Measurements from ENCODE around the gene LASP1. TPM values are rescaled to one million over a fixed set of nuclear protein-coding genes. Genes with fewer than 3 reads are reported as not detected.

Gene LASP1
- total and polyA plus RNA-seq, 2 of the 8 experiments (the other 6 are each of a cell fraction or from before 2014, with no cell fraction given), result 114 to 180 TPM

- FAIRE-seq (no peak), DNase-seq (ENCODE audit: low read depth in 1 of 2, low spot score in 2 of 2) (peak in 1 of 2 experiments; percentile 48)
- WGBS, 2 experiments (ENCODE audit: extremely low coverage in 1 of 2, insufficient coverage in 1 of 2, insufficient read length in 1 of 2, insufficient replicate concordance in 2 of 2, low coverage in 1 of 2, low lambda C conversion rate in 2 of 2, missing lambda C conversion rate in 1 of 2), result 86% methylated on average over 13 of the region's 13 CpGs; no CpG with 5 or more reads in 1 of the 2 experiments
- 0 out of 2 replicates have a peak overlapping the region, but pooled peaks have one; percentile 53 for H3K27ac ChIP-seq (ENCODE audit: low read depth, low read length)
- no peaks in the 10 kb centered on the region for H3K27me3 ChIP-seq (replicated peaks in 1 of 4; ENCODE audit: control insufficient read depth in 3 of 4, extremely low read depth in 1 of 4, insufficient read depth in 3 of 4, low read length in 3 of 4)
- peaks cover 0 to 13% (median 9%) of the 10 kb centered on the region in 4 experiments; a peak in 6 of 7 replicates for H3K4me1 ChIP-seq (replicated peaks in 1 of 4; ENCODE audit: control insufficient read depth in 3 of 4, insufficient read depth in 4 of 4, low read length in 3 of 4)
- no peak overlapping the region for H3K14ac ChIP-seq (ENCODE audit: insufficient read length)
- no peaks in the 10 kb centered on the region for H3K23me2 ChIP-seq (ENCODE audit: low read depth, low read length)
- no peak overlapping the region for H4K8ac ChIP-seq (ENCODE audit: extremely low read depth, insufficient read depth, low read length)
- 0 out of 2 replicates have a peak overlapping the region, but pooled peaks have one; percentile 53 for H3K18ac ChIP-seq (ENCODE audit: extremely low read depth, low read length)
- H4K20me1 ChIP-seq (replicated peaks in 1 of 2; ENCODE audit: control insufficient read depth in 1 of 2, insufficient read depth in 2 of 2, low read length in 2 of 2), result peaks cover 3 to 6% of the 10 kb centered on the region in 2 experiments
- no peak overlapping the region for H3K9ac ChIP-seq (replicated peaks in 1 of 4; ENCODE audit: extremely low read depth in 1 of 4, low read depth in 3 of 4, low read length in 3 of 4)
- CTCF ChIA-PET (ENCODE audit: partially characterized antibody), result interaction anchor here (0.6 to 5.2 kb wide), 16 partner anchors 9 to 323 kb away, joined by 3 to 36 read pairs (median 6); partner anchors contain the start of genes FBXO47 and PLXDC1
- no peak overlapping the region for H3K56ac ChIP-seq (replicated peaks; ENCODE audit: insufficient read length, low read depth, low read length)
- no peak overlapping the region for H2BK120ac ChIP-seq (replicated peaks; ENCODE audit: low read depth, low read length)
- peak overlapping the region; percentile 83; the same call in 1 of the 2 replicates for H2BK15ac ChIP-seq (ENCODE audit: low read length)
- H3K36me3 ChIP-seq (ENCODE audit: control insufficient read depth in 2 of 4, insufficient read depth in 4 of 4, low read length in 3 of 4), result peaks cover 6 to 15% (median 13%) of the 10 kb centered on the region in 4 experiments; a peak in 7 of 8 replicates
- H2BK12ac ChIP-seq (ENCODE audit: low read depth, low read length), result no peak overlapping the region
- H3K79me2 ChIP-seq (ENCODE audit: control insufficient read depth in 1 of 2, insufficient read depth in 2 of 2, low read length in 2 of 2), result no peaks in the 10 kb centered on the region
- H3K4me2 ChIP-seq (ENCODE audit: insufficient read depth in 1 of 2, low read depth in 2 of 2, low read length in 2 of 2), result no peak overlapping the region
- H3K4ac ChIP-seq (replicated peaks; ENCODE audit: insufficient read length, low read depth, low read length), result no peak overlapping the region
- no peak overlapping the region for H4K5ac ChIP-seq (ENCODE audit: insufficient read length, low read depth, low read length)
- no peak overlapping the region for H3K23ac ChIP-seq (ENCODE audit: insufficient read length)
- H2BK5ac ChIP-seq (ENCODE audit: low read depth, low read length), result peak overlapping the region; percentile 81; the same call in 1 of the 2 replicates
- POLR2A ChIA-PET (ENCODE audit: partially characterized antibody), result interaction anchor here (1.1 to 14.4 kb wide), 10 partner anchors 9 to 178 kb away, joined by 3 to 98 read pairs (median 4); partner anchors contain the start of genes CWC25, LASP1 and RPL23
- H2AK5ac ChIP-seq (ENCODE audit: low read depth, low read length), result no peak overlapping the region; the same call in 1 of the 2 replicates
- H3K4me3 ChIP-seq (ENCODE audit: extremely low read depth in 1 of 4, insufficient read depth in 2 of 4, low read depth in 3 of 4, low read length in 4 of 4), result no peak overlapping the region
- no peak overlapping the region for H2AFZ ChIP-seq (ENCODE audit: low read length)
- TF ChIP-seq POLR2A (IDR thresholded peaks at IDR 0.05; ENCODE audit: control extremely low read depth in 1 of 2, low read depth in 2 of 2, low read length in 2 of 2) (no peak), TBP (IDR thresholded peaks at IDR 0.05; ENCODE audit: low read depth, low read length) (no peak), PHF8 (conservative IDR thresholded peaks at IDR 0.05; ENCODE audit: low read depth, low read length) (no peak), SIN3A (conservative IDR thresholded peaks at IDR 0.05 in 1 of 2, IDR thresholded peaks at IDR 0.05 in 1 of 2; ENCODE audit: low read depth in 1 of 2, low read length in 2 of 2) (no peak), MAFK (IDR thresholded peaks at IDR 0.05; ENCODE audit: low read depth, low read length) (no peak), EZH2 (IDR thresholded peaks at IDR 0.05; ENCODE audit: low read depth, low read length, severe bottlenecking) (no peak), HDAC6 (IDR thresholded peaks at IDR 0.05; ENCODE audit: low read depth, low read length) (no peak), POLR2AphosphoS5 (IDR thresholded peaks at IDR 0.05; ENCODE audit: low read depth, low read length) (peak; percentile 54; the same call in 1 of the 2 replicates)
- no peaks in the 10 kb centered on the region for H3K79me1 ChIP-seq (ENCODE audit: low read depth, low read length)
- H2BK20ac ChIP-seq (ENCODE audit: low read length), result no peak overlapping the region
- H4K91ac ChIP-seq (replicated peaks; ENCODE audit: insufficient read length, low read length), result no peak overlapping the region
- H3K9me3 ChIP-seq (ENCODE audit: insufficient read depth in 2 of 2, low read depth in 1 of 2, low read length in 1 of 2), result no peaks in the 10 kb centered on the region
Measured at GRCh38 chr17:38921756-38922411, 52.0 kb downstream of the LASP1 start.

Data from H1 (cell line).